Stimulated activated CD8-positive, alpha-beta memory T cell treated with anti-CD3 and anti-CD28 coated beads, Interleukin-2, amount 100 ng/mL, for 1 hour (primary cell): ENCODE data around the gene ADAMTS2.

Experiments
- DNase-seq, 2 donors: peaks; one replicate each; pipeline ENCODE4 v3.0.0-alpha.2; 2020; ENCODE audit warnings: low read depth in 2 of 2

The ADAMTS2 gene

DNA sequence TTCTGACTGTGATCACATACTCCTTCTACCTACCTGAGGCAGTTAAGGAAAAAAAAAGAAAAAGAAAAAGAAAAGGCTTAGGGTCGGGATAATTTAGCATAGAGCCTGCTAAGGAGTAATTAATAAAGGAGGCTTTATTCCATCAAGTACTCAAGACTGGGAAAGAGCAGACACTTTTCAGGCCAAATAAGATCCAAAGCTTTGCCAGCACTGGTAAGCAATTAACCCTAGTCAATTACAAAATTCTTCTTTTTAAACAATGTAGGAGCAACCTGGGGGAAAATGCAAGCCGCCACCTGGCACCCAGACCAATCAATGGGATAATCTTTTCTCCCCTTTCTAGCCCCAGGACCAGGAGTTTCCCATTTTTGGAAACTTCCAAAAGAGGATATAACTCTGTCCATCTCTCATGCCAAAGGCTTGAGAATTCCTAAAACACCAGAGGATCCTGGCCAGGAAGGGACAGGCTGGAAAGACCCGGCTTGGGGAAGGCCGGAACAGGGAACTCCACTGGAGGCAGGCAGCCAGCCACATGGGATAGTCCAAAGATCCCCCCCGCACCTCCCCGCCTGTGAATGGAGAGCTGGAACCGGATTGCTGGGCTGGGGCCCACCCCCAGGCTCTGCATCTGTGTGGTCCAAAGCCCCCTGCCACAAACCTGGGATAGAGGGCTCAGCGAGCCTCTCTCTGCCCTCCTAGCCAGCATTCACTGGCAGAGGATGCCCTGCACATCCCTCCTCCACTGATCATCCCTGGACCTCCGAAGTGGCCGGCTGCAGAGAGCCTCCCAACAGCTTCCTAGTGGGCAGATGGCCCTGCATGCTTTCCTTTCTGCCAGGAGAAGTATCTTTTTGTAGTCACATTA is 167.3 kb downstream of the ADAMTS2 start:
- DNase-seq = no peak

DNA sequence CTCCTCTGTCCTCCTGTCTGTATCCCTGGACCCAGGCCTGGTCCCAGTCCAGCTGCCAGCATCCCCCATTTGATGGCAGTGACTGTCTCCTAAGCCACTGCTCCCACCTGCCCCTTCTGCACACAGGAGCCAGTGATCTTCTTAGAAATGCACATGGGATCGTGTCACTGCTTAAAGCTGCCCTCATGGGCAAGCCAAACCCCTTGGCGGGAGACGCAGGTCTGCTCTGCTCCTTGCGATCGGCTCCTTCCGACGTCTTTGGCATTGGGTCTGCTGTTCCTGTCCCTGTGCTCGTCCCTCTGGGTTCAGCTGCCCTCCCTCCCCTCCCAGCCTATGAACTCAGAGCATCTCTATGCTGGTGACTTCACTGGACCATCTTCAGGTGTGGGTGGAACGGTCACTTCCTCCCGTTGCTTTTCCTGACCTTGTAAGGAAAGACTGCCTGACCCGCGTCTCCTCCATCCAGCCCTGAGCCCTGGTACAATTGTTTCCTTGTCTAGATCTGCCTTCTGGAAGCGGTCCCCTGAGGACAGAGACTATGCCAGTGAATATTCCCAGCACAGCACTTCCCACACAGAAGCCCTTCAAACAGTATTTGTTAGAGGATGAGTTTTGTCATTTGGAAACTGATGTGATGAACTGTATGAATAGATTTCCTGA is 168.6 kb downstream of the ADAMTS2 start:
- no peak for DNase-seq

DNA sequence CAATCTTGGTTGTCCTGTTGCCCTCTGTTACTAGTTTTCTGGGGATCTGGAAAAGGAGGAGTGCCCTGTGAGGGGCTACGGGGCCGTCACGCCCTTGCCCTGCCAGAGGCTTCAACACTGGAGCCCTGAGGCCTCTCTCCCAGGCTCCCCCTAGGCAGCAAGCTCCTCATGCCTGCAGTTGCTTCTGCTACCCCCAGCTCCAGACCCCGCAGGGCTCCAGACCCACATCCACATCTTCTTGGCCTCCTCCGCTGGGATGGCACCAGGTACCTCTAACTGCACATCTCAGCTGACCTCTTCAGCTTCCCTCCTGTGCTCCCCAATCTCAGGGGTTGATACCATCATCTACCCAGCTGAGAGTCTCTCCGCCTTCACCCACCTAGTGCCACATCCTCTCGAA is 169.1 kb downstream of the ADAMTS2 start:
- DNase-seq = no peak

DNA sequence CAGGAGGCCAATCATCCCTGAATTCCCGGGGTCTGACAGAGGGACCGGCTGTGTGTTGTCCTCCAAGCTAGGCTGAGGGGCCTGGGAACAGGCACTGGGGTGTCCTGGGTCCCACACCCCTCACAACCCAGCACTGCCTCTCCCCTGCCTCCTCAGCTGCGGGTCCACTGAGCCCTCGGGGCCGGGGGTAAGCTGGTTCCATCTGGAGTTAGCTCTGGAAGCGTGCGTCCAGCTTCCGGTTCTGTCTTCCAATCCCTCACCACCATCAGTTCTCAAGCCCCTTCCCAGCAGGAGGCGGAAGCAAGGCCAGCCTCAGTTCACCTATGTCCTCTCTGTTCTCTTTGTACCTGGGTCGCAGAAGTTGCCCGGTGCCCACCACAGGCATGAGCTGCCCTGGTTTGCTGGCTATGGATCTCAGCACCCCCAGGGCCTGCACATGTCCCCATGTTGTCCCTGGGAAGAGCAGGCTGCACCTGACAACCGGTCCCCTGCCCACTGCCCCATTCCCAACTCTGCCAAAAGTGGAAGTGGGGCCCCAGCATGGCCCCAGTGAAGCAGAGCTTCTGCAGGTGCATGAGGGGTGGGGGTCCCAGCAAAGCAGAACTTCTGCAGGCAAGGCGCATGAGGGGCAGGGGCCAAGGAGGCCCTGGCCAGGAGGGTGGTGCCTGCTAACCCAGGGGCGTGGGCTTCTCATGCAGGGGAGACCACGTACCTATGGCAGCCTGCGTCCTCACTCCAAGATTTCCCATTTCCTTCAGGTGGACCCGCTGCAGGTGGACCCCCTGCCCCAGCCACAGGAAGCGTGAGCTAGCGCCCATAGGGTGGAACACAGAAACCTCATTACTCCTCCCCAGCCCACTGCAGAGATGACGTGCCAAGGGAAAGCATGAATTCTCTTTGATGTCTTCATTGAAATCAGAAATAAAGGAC is 173.2 kb downstream of the ADAMTS2 start:
- no peak for DNase-seq

DNA sequence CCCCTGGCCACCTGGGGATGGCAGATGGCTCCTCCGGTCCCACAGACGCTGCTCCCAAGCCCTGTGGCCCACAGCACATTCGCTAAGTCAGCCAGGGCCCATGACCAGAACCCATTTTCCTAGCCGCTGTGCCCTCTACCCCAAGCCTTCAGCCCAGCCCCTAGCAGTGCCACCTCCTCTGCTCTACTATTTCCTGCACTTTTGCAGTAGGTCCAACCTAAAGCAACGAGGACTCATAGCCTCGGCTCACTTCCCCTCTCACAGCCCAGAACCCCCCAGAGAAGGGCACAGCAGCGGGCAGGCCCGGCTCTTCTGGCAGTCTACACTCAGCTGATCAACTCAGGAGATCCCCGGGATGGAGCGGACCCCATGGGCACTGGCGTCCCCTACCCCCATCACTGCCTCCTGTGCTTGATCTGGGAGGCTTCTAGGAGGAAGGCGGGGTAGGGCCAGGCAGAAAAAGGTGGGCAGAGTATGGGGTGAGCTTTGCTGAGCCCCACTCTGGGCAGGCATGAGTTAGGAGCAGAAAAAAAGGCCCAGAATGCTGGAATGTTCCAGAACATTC is 173.9 kb downstream of the ADAMTS2 start:
- no peak for DNase-seq

DNA sequence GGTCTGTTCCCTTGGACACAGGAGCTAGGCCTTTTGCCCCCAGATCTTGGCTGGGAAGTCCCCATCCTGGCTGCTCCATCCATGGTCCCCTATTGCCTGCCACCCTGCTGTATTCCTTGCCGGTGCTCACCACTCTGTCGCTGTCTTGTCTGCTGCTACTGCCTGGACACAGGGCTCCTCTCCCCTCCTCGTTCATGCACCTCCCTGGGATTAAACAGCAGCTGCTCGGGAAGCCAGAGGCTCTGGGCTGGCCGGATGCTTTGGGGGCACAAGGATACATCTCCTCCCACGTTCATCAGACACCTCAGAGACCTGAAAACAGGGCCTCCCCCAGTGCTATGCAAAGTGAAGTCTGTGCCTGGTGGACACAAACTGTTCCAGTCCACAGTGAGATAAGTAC is 174.7 kb downstream of the ADAMTS2 start:
- DNase-seq = no peak

DNA sequence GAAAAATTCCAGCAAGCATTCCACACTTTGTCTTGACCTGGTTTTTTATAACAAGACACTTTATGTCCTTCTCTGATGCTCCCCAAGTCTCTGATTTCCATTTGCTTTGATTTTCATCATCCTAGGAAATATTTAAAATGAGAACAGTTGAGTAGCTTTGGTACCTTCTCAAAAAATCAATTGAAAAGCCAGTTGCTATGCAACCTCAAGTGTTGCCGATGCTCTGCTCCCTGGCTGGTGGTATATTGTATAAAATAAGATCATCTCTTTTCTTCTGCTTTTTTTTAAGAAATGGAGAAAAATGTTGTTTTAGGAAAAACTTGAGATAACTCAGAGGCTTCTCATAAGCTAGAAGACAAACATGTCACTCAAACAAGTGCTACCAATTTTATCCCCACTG is 175.4 kb downstream of the ADAMTS2 start:
- DNase-seq = no peak

DNA sequence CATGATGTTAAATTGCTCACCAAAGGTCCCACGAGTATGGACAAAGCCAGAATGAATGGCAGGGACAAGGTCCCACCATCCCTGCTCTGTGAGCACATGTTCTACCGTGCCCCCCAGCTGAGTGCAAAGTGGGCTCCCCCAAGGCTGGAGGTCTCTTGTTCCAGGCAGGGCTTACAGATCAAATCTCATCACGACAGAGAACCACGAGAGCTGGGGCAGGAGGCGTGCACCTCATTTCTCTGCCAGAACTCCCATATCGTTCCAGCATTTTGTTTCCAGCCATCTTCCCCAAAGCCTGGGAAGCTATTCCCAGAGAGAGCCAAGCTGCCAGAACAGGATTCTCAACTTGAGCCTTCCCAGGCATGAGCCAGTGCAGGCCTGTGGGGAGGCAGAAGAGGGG is 176.6 kb downstream of the ADAMTS2 start:
- DNase-seq = no peak

DNA sequence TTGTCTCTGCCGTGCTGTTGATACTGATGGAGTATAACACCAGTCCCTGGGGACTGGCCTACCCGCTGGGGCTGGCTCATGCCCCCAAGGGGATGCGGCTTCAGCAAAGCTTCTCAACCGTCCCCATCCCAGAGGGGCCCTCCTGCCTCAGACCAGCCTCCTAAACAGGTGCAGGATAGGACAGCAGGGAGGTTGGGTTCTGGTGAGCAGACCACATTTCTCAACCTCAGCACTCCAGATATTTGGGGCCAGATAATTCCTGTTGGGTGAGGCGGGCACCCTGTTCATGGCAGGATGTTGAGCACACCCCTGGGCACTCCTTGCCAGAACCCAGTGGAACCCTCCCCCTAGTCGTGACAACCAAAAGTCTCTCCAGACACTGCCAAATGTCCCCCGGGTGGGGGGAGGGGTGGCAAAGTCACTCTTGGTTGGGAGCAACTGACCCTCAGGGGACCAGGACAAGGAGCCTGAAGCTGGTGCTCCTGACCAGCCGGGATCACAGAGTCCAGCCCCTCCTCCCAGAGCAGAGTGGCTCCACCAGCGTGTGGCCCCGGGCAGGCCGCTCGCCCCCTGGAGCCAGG is 177.3 kb downstream of the ADAMTS2 start:
- DNase-seq = no peak

DNA sequence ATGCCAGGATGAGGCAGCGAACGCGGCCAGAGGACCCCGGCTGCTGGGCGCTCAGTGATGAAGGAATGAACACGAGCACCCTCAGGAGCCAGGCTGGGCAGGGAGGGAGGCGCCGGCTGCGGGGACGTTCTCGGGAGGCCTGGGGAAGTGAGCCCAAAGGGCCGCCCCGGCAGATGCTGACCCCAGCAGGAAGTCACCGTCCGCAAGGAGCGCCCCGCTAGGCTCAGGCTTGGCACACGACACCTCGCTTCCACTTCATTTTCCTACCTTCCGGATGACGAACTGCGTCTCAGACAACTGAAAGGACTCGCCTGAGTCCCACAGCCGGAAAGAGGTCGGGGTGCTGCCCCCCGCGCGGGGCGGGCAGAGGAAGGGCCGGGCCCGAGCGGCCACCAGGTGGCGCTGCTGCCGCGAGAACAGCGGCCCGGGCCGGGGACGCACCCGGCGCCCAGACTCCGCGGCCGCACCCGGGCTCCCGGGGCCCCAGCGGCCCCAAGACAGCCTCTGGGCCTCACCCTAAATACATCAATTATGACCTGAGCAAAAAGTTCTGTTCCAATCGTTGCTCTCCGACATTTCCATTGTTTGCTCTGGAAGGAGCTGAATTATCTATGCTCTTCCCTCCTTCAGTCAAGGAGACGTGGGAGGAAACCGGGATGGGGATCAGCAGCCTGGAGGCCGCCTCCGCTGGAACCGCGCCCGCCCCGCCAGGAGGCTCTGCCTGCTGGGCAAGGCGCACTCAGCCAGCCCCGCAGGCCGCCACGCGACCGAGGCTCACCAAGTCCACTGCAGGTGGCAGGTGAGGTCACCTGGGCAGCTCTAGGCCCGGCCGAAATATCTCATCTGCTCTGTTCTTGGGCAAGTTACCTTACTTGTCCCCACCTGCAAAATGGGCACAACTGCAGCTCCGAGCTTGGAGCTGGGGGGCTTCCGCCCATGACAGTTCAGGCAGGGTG is 178.1 kb downstream of the ADAMTS2 start:
- peak; percentile 30 to 37 for DNase-seq

DNA sequence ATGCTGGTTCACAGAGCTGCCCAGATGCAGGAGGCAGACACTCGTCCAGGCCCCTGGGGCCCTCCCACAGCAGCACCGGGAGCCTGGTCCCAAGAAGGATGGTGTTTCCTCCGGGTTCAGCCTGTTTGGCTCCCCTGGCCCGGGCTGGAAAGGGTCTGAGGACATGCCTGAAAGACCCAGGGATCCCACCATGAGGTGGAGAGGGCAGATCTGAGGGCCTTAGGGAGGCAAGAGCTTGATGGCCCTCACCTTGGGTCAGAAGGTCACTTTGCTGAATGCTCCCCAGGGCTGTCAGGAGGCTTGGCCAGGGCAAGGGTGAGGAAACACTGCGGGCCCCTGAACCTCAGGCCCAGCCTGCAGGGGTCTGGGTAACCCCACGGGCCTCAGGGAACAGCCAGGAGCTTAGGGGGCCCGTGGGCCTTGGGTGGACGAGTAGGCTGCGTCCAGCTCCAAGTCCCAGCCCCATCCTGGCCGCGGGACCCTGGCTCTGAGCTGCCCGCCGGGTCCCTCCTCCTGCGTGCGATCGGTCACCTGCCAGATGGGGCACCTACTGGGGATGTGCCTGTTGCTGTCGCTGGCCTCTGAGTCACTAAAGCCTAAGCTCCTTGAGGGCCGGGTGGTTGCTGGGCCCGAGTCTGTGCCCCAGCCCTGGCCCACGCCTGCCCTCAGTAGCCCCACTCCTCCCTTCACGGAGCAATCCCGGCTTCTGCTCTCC is 178.9 kb downstream of the ADAMTS2 start:
- DNase-seq = no peak

DNA sequence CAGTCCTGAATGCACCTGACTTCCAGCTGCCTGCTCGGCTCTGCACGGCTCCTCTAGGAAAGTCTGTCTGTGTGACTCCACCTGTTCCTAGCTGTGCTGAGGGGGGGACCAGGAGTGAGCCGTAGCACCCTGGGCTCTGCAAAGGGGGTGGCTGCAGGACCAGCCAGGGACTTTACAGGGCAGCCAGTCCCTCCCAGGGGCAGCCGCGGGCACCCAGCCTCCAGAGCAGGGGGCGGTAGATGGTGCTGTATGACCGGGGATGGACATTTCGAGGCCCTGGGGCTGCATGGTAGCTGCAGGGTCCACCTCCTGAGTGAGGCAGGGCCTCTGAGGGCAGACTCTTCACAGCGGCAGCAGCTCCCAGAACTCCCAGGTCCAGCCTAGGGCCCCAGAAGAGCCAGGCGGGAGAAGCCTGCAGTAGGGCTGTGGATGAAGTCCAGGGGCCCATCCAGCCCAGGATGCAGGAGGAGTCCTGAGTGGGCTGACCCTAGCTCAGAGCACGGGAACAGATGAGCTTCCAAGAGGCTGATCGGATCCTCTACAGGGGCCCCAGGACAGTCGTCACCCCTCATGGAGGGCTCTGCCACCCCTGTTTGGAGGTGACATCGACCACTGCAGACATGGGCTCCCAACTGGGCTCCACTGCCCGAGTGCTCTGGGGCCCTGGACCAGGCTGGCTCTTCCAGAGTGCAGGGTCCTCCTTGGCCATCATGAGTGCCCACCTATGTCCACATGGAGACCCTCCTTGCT is 179.7 kb downstream of the ADAMTS2 start:
- DNase-seq = no peak

DNA sequence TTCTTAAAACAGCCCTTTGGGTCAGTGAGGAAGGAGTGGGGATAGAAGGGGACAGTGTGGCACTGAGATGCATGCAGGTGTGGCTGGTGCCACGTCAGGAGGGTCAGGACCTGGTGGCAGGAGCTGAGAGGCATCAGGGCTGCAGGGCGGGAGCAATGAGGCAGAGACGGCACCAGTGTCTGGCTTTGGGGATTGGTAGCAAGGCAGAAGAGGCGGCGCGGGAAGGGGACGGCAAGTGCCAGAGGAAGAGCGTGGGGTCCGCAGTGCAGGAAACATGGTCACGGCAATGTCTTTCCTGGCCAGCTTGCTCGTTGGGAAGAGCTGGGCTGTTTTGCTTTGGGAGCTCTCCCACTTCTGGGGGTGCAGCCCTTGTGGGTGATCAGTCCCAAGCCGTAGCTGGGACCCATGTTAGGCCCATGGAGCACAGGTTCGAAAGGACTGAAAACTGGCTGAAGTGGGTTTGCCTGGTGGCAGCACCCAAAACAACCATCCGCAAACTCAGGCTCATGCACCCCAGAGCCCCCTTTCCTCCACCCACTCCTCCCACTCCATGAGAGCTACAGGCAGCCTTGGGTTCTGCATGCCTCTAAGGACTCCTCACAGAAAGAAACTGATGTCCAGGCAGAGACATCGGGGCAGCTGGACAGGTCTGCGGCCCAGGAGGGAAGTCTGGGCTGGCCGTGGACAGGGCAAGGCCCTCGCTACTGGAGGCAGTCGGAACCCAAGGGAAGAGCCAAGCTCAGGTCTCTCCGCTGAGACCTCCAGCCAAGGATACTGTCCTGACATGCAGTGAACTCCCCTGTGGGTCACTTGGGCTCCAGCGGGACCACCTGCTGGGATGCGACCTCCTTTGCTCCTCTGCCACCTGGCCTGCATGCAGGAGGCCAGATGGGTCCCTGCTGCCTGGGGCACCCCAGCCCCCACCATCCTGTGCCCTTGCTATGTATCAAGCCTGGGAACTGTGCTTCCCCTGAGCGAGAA is 180.6 kb downstream of the ADAMTS2 start:
- no peak for DNase-seq

DNA sequence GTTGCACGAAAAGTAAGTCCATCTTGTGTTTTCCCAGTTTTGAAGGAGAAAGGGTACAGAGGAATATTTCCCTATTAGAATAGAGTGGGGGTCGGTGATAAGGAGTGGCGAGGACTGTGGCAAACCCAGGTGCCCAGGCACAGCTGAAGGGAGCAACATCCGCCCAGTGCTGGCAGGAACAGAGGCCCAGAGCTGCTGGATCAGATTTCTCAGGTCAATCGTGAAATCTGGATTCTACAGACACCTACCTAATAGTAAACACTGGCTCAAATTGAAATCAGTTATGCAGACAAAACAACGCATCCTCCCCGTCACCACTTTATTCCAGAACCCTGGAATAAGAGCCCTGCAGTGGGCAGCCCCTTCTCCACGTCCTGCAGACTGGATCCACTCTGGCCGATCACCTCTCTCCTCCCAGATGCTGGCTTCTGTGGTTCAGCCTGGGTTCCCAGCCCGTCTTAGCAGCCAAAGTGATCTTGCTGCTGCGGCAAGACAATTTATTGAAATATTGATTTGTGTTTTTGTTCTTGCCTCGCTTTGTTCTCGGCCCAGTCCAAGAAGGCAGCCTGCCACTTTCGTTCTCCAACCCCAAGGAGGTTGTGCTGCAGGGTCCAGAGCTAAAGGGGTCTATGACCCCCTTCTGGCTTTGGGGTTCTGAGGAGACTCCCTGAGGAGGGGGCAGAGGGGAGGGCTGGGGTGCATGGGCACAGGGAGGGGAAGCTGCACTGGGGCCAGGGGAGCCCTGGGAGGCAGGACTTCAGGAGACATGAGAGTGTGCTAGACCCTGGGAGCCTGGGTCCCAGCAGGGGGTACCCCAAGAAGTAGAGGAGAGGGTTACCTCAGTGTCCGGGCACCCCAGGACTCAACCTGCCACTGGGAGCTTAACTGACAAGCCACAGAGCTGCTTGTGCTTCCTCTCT is 181.8 kb downstream of the ADAMTS2 start:
- no peak for DNase-seq

DNA sequence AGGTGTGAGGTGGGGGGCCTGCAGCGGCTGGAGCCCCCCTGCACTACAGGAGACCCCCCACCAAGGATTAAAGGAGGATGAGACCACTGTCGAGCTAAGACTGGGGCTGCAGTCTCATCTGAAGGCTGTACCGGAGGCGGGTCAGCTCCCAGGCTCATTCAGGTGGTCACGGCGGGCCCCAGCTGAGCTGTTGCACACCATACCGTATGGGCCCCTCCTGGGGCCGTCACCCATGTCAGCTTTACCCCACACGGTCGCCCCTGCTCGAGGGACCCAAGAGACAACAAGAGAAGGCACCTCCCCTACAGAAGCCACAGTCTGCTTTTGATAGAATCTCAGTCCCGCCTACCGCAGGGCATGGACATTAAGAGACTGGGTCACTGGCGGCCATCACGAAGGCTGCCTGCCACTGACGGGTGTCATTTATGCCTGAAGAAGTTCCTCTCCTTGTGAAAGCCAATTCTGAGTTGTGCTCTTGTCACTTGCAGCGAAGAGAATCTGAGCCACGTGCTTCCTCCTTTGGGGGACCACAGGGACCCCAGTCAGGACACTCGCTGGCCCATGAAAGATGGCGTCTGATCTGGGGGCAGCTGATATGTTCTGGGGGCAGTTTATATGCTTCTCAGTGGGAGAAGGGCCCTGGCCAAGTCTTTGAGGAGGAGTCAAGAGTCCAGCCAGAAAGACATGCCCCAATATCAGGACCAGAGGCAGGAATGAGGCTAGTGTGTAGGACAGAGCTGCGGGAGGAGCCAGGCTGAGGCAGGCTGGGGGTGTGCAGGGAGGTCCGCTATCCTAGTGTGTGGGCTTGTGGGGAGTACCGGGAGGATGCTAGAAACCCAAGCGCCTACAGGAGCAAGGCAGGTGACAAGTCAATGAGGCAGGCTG is 182.7 kb downstream of the ADAMTS2 start:
- no peak for DNase-seq

DNA sequence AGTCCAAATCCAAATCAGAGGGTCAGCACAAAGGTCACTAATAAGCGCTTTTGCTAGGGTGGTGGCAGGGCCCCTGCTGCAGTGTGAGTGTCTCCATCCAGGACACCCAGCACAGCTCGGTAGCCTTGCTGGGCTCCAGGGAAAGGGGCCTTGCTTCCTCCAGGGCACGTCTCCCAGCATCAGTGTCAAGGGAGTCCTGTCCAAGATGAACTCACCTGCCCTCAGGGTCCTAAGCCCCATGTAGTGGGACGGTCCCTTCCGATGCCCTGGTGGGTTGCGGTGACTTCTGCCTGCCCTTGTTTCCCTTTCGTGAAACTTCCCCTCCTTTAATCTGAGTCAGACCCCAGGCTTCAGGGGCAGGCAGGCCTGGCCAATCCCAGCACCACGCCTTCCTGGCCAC is 183.4 kb downstream of the ADAMTS2 start:
- DNase-seq = no peak
